Superior temporal gyrus (tissue), 1 donor: ENCODE data around the gene OLFML2A.
A peak's percentile ranks its signal among the peaks of the same experiment; 100 is the strongest.
"Not testable (repeated sequence)": the region's sequence is repeated elsewhere in the genome, so short reads cannot be mapped to it uniquely, and the experiment has no call there.

ENCODE experiments used
- DNase-seq: peaks from one replicate; pipeline ENCODE4 v3.0.0-alpha.2; 2016; ENCODE audit errors: extremely low spot score

The OLFML2A gene

DNA sequence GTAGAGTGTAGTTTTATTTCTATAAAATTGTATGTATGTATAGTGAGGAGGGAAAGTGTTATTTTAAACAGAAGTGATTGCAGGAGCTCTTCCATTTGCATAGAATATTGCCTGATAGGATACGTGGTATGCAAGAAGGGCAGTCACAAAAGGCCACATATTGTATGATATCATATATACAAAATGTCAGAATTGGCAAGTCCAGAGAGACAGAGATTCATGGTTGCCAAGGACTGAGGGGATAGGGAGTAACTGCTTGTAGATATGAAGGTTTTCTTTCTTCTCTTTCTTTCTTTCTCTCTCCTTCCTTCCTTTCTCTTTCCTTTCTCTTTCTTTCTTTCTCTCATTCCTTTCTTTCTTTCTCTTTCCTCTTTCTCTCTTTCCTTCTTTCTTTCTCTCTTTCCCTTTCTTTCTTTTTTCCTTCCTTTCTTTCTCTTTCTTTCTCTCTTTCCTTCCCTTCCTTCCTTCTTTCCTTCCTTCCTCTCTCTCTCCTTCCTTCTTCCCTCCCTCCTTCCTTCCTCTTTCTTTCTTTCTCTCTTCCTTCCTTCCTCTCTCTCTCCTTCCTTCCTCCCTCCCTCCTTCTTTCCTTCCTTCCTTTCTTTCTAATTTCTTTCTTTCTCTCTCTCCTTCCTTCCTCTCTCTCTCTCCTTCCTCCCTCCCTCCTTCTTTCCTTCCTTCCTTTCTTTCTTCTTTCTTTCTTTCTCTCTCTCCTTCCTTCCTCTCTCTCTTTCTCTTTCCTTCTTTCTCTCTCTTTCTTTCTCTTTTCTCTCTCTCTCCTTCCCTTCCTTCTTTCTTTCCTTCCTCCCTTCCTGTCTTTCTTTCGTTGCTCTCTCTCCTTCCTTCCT, 51.8 kb downstream of the OLFML2A start:
- no peak for DNase-seq

DNA sequence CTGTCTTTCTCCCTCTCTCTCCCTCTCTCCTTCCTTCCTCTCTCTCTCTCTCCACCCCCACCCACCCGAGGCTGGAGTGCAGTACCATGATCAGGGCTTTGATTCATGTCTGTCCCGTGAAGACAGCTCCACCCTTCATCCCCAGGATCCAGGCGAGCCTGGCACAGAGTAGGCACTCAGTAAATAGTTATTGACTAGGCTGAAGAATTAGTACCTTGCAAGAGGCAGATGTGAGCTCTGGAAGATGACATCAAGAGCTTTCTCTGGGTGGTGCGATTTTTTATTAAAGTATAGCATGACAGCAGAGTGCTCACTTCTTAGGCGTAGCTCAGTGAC, 52.4 kb downstream of the OLFML2A start:
- no peak for DNase-seq

DNA sequence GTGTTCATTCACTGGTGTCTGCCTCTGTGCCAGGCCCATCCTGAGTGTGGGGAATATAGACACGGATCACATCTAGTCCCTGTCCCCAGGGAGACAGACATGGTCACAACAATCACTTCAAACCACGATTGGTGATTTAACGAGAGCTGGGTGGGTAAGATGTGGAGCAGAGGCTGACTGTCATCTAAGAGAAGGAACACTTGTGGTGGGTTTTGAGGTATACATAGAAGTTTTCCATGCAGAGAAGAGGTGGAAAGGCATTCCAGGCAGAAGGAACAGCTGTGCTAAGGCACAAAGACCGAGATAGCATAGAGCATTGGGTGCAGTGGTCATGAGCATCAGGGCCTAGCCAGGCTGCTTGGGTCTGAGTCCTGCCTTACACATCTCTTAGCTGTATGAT, 53.7 kb downstream of the OLFML2A start:
- DNase-seq: no peak

DNA sequence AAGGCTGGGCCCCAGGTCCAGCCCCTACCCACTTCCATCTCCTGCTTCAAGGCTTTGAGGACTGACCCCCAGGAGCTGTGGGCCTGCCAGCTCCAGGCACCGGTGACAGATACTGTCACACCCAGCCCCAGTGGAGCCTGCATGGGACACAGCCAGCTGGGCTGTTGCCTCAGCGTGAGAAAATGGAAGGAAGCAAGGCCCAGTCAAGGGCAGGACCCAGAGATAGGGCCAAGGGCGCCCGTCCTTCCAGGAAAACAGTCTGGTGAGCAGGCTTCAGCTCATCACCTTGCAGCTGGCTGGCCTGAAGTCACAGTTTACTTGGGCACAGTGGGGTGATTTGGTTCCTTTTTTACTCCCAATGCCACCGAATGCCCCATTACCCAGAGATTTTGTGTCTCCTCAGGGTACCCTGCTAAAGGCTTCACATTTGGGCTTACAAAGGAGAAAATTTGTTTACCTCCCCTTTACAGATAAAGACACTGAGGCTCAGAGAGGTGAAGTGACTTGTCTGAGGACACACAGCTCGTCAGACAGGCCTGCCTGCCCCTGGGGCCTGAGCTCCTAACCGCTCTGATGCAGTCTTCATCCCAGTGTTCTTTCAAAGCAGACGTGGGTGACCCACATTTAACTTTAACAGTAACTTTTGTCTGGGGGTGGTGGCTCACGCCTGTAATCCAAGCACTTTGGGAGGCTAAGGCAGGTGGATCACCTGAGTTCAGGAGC, 54.9 kb downstream of the OLFML2A start:
- DNase-seq: no peak

DNA sequence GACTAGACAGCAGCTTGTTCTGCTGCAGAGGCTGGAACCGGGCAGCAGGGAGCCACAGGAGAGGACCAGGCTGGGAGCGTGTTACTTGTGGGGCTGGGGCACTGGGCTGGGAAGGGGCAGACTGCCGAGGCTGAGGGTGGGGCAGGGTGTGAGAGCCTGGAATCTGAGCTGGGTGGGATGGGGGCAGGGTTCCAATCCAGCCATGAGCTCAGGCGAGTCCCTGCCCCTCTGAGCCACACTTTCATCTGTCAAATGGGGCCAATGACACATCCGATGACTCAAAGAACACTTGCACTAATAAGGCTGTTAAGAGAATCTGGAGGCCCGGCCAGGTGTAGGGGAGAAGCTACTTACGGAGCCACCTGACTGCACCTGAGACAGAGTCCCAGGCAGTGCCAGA, 57.7 kb downstream of the OLFML2A start:
- DNase-seq: no peak

DNA sequence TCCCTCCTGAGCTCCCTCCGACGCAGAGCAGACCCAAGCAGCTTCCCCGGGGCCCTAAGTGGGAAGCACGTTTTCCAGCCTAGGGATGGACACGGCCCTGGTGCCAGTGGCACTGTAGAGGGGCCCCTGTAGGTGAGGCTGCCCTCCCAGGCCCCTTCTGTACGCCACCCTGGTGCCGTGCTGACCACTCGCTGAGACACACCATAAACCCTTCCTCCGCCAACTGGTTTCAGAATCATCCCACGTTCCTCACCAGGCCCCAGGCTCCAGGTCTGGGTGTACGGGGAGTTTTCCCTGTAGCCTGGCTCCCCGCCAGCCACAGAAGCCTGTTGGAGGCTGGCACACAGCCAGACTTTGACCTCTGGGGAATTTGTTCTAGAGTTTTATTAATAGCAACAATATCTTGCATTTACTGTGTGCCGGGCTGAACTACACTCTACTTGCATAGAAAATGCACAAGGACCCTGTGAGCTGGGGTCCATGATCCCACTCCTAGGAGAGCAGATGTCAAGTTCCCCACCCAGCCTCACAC, 58.2 kb downstream of the OLFML2A start:
- DNase-seq: no peak

DNA sequence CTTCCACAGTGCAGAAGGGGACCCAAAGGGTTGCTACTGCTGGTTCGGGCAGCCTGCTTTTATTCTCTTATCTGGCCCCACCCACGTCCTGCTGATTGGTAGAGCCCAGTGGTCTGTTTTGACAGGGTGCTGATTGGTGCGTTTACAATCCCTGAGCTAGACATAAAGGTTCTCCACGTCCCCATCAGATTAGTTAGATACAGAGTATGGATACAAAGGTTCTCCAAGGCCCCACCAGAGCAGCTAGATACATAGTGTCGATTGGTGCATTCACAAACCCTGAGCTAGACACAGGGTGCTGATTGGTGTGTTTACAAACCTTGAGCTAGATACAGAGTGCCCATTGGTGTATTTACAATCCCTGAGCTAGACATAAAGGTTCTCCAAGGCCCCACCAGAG, 61.2 kb downstream of the OLFML2A start:
- not testable (repeated sequence) for DNase-seq

DNA sequence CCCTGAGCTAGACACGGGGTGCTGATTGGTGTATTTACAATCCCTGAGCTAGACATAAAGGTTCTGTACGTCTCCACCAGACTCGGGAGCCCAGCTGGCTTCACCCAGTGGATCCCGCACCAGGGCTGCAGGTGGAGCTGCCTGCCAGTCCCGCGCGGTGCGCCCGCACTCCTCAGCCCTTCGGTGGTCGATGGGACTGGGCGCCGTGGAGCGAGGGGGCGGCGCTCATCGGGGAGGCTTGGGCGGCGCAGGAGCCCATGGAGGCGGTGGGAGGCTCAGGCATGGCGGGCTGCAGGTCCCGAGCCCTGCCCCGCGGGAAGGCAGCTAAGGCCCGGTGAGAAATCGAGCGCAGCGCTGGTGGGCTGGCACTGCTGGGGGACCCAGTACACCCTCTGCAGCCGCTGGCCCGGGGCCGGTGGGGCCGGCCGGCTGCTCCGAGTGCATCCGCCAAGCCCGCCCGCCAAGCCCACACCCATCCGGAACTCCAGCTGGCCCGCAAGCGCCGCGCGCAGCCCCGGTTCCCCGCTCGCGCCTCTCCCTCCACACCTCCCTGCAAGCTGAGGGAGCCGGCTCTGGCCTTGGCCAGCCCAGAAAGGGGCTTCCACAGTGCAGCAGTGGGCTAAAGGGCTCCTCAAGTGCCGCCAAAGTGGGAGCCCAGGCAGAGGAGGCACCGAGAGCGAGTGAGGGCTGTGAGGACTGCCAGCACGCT, 61.8 kb downstream of the OLFML2A start:
- not testable (repeated sequence) for DNase-seq

DNA sequence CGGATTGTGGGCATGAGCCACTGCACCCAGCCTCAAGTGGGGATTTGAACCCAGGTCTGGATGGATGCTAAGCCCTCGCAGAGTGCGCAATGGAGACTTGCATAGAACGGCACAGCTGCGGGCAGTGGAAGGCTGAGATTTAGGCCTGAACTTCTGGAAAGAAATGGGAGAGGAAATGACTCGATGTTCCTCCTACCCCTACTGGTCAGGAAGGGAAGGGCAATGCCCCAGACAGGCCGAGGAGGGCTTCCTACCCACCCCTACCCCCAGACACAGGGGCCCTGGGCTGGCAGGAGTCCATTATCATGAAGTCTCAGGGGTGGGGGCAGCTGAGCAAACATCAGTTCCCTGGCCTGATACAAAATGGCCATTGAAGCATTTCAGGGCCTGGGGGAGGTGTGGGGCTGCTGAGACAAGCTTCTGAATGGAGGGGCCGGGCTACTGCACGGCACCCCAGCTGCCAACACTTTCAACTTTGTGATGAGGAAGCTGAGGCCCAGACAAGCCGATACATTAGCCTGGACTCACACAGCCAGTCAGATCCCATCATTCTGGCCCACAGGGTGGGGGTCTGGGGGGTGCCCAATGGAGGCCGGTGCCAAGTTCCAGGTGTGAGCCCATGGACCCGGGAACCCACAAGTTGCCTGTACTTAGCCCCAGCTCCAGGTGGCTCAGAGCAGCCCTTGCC, 62.8 kb downstream of the OLFML2A start:
- DNase-seq: no peak

DNA sequence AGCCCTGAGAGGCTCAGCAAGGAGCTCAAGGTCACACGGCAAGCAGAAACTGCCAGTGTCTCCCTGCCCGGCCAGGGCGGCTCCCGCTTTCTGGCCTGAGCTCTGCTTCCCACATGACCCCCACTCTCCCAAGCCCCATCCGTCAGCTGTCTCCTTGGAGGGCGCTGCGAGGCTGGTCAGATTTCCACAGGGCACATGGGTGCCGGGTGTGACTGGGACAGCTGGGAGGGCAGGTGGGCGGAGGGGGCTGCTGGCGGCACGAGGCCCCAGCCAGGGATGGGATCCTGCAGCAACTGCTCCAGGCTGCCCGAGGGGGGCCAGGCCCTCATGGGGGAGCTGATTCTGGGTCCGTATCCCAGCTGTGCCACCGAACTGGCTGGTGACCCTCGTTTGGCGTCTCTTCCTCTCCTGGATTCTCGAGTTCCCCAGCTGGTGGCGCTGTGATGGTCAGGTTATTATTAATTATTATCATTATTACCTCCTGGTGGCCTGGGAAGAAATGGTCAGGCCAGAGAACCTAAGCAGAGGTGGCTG, 63.4 kb downstream of the OLFML2A start:
- DNase-seq: no peak

DNA sequence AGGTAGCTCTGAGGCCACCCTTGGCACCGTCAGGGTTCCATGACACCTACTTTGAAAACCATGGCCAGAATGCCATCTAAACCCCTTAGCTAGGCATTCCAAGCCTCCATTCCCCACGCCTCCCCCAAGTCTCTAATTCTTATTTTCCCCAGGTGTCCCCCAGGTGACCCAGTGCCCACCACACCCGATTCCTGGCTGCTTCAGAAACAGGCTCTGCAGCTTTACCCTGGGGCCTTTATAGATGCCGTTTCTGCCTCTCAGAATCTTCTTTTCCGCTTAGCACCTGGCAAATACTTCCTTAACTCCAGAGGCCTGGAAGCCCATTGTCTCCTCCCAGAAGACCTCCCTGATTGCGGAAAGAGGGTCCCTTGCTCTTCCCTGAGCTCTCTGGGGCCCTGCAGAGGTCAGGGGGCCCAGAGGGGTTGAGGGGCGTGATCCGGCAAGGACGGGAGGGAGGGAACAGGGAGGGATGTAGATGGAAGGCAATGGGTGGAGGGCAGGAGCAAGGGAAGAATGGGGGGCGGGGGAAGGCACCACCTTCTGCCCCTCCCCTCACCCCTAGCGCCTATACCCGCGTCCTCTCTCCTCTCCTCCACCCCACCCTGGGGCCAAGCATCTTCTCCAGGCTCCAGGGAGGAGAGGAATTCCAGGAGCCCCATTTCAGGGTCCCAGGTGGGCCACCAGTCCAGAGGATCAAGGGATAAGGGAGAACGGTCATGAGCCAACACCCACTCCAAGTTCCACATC, 64.3 kb downstream of the OLFML2A start:
- DNase-seq: no peak

DNA sequence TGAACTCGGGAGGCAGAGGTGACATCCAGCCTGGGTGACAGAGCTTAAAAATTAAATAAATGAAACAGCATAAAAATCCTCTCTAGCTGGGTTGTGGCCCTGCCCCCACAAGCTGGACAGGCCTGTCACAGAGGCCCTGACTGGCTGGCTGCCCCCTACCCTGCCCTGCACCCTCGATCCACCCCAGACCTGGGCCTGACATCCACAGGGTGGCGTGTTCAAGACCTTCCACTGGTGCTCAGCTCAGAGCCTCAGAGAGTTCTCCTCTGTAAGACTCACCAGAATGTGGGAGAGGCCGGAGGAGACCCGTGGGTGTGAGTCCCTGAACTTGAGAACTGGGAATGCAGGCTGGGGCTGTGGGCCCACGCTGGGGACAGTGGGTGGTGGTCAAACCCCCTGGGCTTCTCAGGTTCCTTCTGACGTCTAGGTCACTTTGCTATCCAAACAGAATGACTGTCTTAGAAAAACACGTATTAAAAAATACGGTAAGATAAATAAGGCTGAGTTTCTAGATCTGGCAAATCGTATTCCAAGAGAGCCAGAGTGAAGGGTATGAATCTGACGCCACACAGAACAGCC, 66.6 kb downstream of the OLFML2A start:
- DNase-seq: no peak

DNA sequence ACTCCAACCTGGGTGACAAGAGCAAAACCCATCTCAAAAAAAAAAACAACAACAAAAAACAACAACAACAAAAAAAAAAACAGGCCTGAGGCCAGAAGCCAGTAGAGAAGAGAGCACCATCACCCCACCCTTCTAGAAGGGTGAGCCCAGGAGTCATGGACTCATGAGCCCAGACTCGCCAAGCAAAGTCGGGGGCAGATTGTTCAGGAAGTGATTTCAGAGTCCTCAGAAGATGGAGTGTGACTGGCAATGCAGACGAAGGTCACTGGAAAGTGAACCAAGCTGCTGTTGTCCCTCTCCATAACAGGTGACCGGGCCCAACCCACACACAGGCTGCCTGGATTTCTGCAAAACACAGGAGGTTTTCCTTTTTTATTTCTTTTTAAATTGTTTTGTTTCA, 67.4 kb downstream of the OLFML2A start:
- no peak for DNase-seq

DNA sequence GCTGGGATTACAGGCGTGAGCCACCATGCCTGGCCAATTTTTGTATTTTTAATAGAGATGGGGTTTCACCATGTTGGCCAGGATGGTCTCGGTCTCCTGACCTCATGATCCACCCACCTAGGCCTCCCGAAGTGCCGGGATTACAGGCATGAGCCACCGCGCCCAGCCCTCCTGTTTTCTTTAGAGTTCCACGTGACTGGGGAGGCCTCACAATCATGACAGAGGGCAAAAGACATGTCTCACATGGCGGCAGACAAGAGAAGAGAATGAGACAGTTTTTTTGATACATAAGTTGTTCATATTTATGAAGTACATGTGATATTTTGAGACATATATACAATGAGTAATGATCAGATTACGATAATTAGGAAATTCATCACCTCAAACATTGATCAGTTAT, 69.5 kb downstream of the OLFML2A start:
- DNase-seq: not testable (repeated sequence)

DNA sequence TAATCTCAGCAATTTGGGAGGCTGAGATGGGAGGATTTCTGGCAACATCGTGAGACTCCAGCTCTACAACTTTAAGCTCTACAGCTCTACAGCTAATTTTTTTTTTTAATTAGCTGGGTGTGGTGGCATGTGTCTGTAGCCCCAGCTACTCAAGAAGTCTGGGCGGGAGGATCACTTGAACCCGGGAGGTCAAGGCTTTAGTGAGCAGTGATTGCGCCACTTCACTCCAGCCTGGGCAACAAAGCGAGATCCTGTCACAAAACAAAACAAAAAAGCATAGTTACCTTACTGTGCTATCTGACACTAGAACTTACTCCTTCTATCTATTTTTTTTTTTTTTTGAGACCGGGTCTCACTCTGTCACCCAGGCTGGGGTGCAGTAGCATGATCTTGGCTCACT, 70.0 kb downstream of the OLFML2A start:
- no peak for DNase-seq

DNA sequence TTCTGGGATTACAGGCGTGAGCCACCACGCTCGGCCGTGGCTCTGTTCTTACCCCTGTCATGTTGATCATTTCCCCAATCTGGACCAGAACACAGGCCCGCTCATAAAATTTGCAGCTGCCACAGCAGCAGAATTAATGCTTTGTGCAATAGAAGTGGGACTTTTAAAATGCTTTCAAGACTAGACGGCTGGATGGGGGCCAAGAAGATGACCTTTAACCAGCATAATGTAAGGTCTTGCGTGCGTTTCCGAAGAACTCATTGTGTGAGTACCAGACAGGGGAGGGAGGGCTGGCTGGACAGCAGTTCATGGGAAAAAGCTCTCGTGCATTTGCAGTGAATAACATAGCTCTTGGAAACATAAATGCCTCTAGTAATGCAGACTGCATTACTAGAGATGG, 72.9 kb downstream of the OLFML2A start:
- DNase-seq: no peak

DNA sequence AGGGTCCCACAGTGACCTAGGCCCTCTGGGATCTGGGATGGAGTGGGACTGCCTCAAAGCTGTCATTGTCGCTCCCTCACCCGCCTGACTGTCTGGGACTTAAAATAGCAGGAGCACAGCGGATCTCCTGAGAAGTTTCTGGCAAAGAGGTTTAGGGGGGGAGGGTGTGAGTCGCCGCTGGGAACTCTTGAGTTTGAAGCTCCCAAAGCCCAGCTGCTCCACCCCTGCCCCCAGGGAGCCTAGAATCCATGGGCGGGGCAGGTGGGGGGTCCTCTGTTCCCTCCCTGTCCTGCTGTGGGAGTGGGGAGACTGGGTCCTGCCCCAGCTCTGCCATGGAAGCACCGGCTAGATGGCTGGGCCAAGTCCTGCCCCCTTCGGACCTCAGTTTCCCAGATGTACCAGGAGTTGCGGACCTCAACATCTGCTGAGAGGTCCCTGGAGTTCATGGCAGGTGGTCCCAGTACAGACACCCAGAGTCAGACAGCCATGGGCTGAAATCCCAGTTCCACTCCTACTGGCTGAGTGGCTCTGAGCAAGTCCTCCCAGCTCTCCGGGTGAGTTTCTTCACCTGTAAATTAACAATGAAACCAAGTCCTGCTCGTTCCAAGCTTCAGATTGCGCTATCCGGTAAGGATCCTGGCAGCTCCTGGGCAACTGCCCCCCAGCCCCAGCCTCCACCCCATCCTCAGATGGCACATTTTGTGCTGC, 75.3 kb downstream of the OLFML2A start:
- no peak for DNase-seq

DNA sequence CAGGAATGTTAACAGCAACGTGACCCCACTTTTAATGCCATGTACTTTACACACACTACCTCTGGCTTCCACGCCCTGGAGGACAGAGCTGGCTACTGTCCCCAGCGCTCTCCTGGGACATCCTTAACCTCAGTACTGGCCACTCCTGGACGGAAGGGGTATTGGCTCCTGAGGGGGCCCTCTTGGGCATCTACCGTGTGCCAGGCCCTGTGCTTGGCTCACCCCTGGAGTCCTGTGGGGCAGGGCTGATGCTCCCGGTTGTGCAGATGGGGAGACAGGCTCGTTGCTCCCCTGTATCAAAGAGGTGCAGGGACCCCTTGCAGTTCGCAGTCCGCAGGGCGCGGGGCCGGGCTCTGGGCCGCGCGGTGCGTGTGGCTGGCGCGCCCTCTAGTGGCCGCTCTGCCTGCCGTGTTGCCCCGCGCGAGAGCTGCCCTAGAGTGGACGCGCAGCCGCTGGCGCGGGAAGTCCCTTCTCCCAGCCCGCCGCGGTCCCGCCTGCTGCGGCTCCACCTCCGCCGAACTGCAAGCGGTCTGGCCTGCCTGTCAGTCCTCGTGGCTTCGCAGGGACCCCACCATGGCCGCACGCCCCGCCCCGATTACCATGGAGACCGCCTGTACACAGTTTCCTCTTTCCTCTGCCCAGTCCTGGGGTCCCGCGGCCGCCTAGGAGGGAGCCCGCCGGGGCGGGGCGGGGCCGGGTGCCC, 76.0 kb downstream of the OLFML2A start, which contains the start of gene WDR38:
WDR38 (plus strand) TSS at position 632 of the 703 bp plus-strand sequence. CDS start 72 bp downstream, outside the sequence.
- peak; percentile 77 for DNase-seq

DNA sequence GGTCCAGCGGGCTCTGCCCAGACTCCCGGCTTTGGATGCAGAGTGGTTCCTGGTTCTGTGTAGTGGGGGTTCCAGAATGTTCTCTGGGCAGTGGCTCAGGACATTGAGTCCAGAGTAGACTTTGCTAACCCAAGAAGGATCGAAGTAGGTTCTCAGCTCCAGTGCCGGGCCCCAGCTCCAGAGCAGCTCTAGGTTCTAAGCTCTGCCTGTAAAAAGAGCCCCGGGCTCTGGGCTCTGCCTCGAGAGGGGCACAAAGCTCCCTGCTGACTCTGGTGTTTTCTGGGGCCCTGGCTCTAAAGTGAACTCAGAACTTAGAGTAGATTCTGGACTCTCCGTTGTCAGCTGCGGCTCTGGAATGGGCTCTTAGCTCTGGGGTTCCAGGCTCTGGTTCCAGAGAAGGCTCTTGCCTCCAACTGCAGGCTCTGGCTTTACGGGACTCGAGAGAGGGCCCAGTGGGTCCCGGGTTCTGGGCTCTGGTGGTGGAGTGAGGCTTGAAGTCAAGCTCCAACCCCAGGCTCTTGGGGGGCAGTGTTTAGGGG, 76.7 kb downstream of the OLFML2A start:
- DNase-seq: no peak
